GM23338 (cell line): Measurements from ENCODE around the gene ICAM2. TPM values are rescaled to one million over a fixed set of nuclear protein-coding genes. Genes with fewer than 3 reads are reported as not detected.

Experiments
- ATAC-seq: fragments of 200-7000 bp; cut with Tn5 transposase; 3 replicates; pipeline ENCODE4 v1.9.1; 2020
- DNase-seq: peaks from one replicate; pipeline ENCODE4 v3.0.0-alpha.2; 2015; ENCODE audit warnings: low spot score
- H2AFZ ChIP-seq: fragments of 200-600 bp; sonication (generic); 2 replicates; pipeline ENCODE4 v1.8.0; 2016; ENCODE audit warnings: antibody characterized with exemption, mild to moderate bottlenecking, moderate library complexity
- H3F3A ChIP-seq: fragments of 200-600 bp; sonication (generic); replicated peaks from 2 replicates; pipeline ENCODE4 v1.8.0; 2017; ENCODE audit warnings: antibody characterized with exemption, mixed run types, low read depth
- H3K27ac ChIP-seq: fragments of 200-600 bp; sonication (generic); 2 replicates; pipeline ENCODE4 v1.6.1; 2016; ENCODE audit warnings: low read depth
- H3K27me3 ChIP-seq: fragments of 200-600 bp; sonication (generic); 2 replicates; pipeline ENCODE4 v1.8.0; 2016; ENCODE audit warnings: mild to moderate bottlenecking, mixed run types, moderate library complexity; ENCODE audit not compliant: insufficient read depth
- H3K36me3 ChIP-seq: fragments of 200-600 bp; sonication (generic); 2 replicates; pipeline ENCODE4 v1.8.0; 2016; ENCODE audit warnings: mild to moderate bottlenecking; ENCODE audit not compliant: insufficient read depth
- H3K4me1 ChIP-seq: fragments of 200-600 bp; sonication (generic); 2 replicates; pipeline ENCODE4 v1.8.0; 2016; ENCODE audit warnings: mild to moderate bottlenecking, moderate library complexity; ENCODE audit not compliant: insufficient read depth
- H3K4me2 ChIP-seq: fragments of 200-600 bp; sonication (generic); 2 replicates; pipeline ENCODE4 v1.7.1; 2017; ENCODE audit warnings: mixed run types
- H3K4me3 ChIP-seq: fragments of 200-600 bp; sonication (generic); 2 replicates; pipeline ENCODE4 v1.6.1; 2016; ENCODE audit warnings: mixed run types
- H3K79me2 ChIP-seq: fragments of 200-600 bp; sonication (generic); replicated peaks from 2 replicates; pipeline ENCODE4 v1.8.0; 2017; ENCODE audit warnings: mild to moderate bottlenecking; ENCODE audit not compliant: insufficient read depth
- H3K9me2 ChIP-seq: fragments of 200-600 bp; sonication (generic); 2 replicates; pipeline ENCODE4 v1.8.0; 2017; ENCODE audit not compliant: insufficient read depth
- H4K20me1 ChIP-seq: fragments of 200-600 bp; sonication (generic); replicated peaks from 2 replicates; pipeline ENCODE4 v1.8.0; 2017; ENCODE audit warnings: mild to moderate bottlenecking; ENCODE audit not compliant: insufficient read depth
- H3K27ac Mint-ChIP-seq: 2 replicates; pipeline ENCODE4 v1.8.0; 2020; ENCODE audit warnings: inconsistent platforms, mild to moderate bottlenecking, moderate library complexity, mixed read lengths
- H3K27me3 Mint-ChIP-seq: 3 replicates; pipeline ENCODE4 v1.8.0; 2022; ENCODE audit warnings: low read depth, mild to moderate bottlenecking, moderate library complexity, mixed read lengths, inconsistent platforms; ENCODE audit not compliant: insufficient read depth, poor library complexity
- H3K36me3 Mint-ChIP-seq: 3 replicates; pipeline ENCODE4 v1.8.0; 2021; ENCODE audit warnings: low read depth, mild to moderate bottlenecking, inconsistent platforms, moderate library complexity, mixed read lengths
- H3K4me1 Mint-ChIP-seq: 3 replicates; pipeline ENCODE4 v1.8.0; 2020; ENCODE audit warnings: mild to moderate bottlenecking, inconsistent platforms, mixed read lengths
- H3K4me3 Mint-ChIP-seq: 3 replicates; pipeline ENCODE4 v1.8.0; 2021; ENCODE audit warnings: moderate library complexity, mild to moderate bottlenecking, inconsistent platforms, mixed read lengths
- H3K9me3 Mint-ChIP-seq: 3 replicates; pipeline ENCODE4 v1.8.0; 2020; ENCODE audit warnings: moderate library complexity, mild to moderate bottlenecking, inconsistent platforms, mixed read lengths
- CREB1 ChIP-seq: fragments of 250-450 bp; sonication (Bioruptor Pico); IDR thresholded peaks from 2 replicates; pipeline ENCODE4 v1.5.0; 2020; ENCODE audit warnings: low read depth, mild to moderate bottlenecking, moderate library complexity
- CTCF ChIP-seq, 2 experiments: fragments of 200-600 bp in 1 of 2; sonication (generic) in 1 of 2; conservative IDR thresholded peaks; 2 replicates each; pipeline versions ENCODE4 v1.5.1 to v1.6.1; 2016 to 2017; ENCODE audit warnings: antibody characterized with exemption in 2 of 2, low read depth in 2 of 2, mild to moderate bottlenecking in 2 of 2, moderate library complexity in 1 of 2
- ETS1 ChIP-seq: IDR thresholded peaks from 2 replicates; pipeline ENCODE4 v1.6.1; 2016; ENCODE audit warnings: antibody characterized with exemption
- EZH2 ChIP-seq: fragments of 200-600 bp; sonication (generic); IDR thresholded peaks from one replicate; pipeline ENCODE4 v1.8.0; 2017; ENCODE audit warnings: antibody characterized with exemption, mild to moderate bottlenecking, low read depth; ENCODE audit not compliant: unreplicated experiment
- EZH2phosphoT487 ChIP-seq: fragments of 200-600 bp; sonication (generic); IDR thresholded peaks from one replicate; pipeline ENCODE4 v1.8.1; 2018; ENCODE audit warnings: antibody characterized with exemption; ENCODE audit not compliant: unreplicated experiment
- JUNB ChIP-seq: IDR thresholded peaks from one replicate; pipeline ENCODE4 v1.6.1; 2016; ENCODE audit warnings: antibody characterized with exemption; ENCODE audit not compliant: unreplicated experiment
- NANOG ChIP-seq: IDR thresholded peaks from 2 replicates; pipeline ENCODE4 v1.6.1; 2016; ENCODE audit warnings: antibody characterized with exemption, borderline replicate concordance
- POLR2AphosphoS5 ChIP-seq: IDR thresholded peaks from 2 replicates; pipeline ENCODE4 v1.6.1; 2016; ENCODE audit warnings: antibody characterized with exemption, low read depth
- REST ChIP-seq: IDR thresholded peaks from one replicate; pipeline ENCODE4 v1.6.1; 2018; ENCODE audit warnings: antibody characterized with exemption; ENCODE audit not compliant: unreplicated experiment
- STAT1 ChIP-seq: IDR thresholded peaks from one replicate; pipeline ENCODE4 v1.6.1; 2016; ENCODE audit warnings: antibody characterized with exemption; ENCODE audit not compliant: unreplicated experiment
- ZNF114 ChIP-seq: fragments of 250-450 bp; sonication (Bioruptor Pico); IDR thresholded peaks from 2 replicates; pipeline ENCODE4 v1.5.0; 2020; ENCODE audit warnings: mild to moderate bottlenecking, moderate library complexity
- ZNF331 ChIP-seq: fragments of 250-450 bp; sonication (Bioruptor Pico); IDR thresholded peaks from 2 replicates; pipeline ENCODE4 v1.5.0; 2020; ENCODE audit warnings: low read depth, mild to moderate bottlenecking, moderate library complexity
- ZNF462 ChIP-seq: fragments of 250-450 bp; sonication (Bioruptor Pico); IDR thresholded peaks from 2 replicates; pipeline ENCODE4 v1.5.0; 2020; ENCODE audit warnings: mild to moderate bottlenecking, moderate library complexity
- polyA plus RNA-seq: library from polyadenylated mRNA; unstranded; fragments of >200 nt; fragmentation: Nextera tagmentation; extraction: Ambion mirVana; gene quantifications from 2 replicates; pipeline ENCODE4 v1.2.1, GENCODE V29; 2016
- total RNA-seq: library from RNA; depleted of rRNA; stranded (reverse); fragments of >200 nt; shearing (Covaris generic); gene quantifications from 2 replicates; pipeline ENCODE4 v1.2.3, GENCODE V29; 2014

The ICAM2 gene
- total and polyA plus RNA-seq, 2 experiments from 2014 or later, result 0.31 to 0.86 TPM

GRCh38 chr17:64008830-64009229 lies 11.6 kb downstream of the ICAM2 start:
- Histone ChIP-seq H3F3A (no peaks in the 10 kb centered on the region), H3K4me2 (no peak overlapping the region), H3K27me3 (no peaks in the 10 kb centered on the region), H4K20me1 (no peaks in the 10 kb centered on the region), H2AFZ (no peak overlapping the region), H3K4me3 (no peak overlapping the region), H3K9me2 (no peaks in the 10 kb centered on the region), H3K36me3 (no peaks in the 10 kb centered on the region), H3K27ac (no peak overlapping the region), H3K4me1 (no peaks in the 10 kb centered on the region), H3K79me2 (no peaks in the 10 kb centered on the region)
- Mint-ChIP-seq H3K27ac (no peak overlapping the region), H3K4me1 (peaks cover 16% of the 10 kb centered on the region), H3K36me3 (no peaks in the 10 kb centered on the region), H3K9me3 (no peaks in the 10 kb centered on the region), H3K27me3 (peaks cover 2% of the 10 kb centered on the region), H3K4me3 (no peak overlapping the region)
- ATAC-seq, result no peak
- TF ChIP-seq ZNF331 (no peak), NANOG (no peak), ETS1 (no peak), ZNF114 (CRISPR knock-in tag) (no peak), CTCF (conservative IDR thresholded peaks at IDR 0.05; ENCODE audit: low read depth in 2 of 2) (no peak), REST (no peak), EZH2 (no peak), JUNB (no peak), ZNF462 (CRISPR knock-in tag) (no peak), POLR2AphosphoS5 (no peak), STAT1 (no peak), CREB1 (no peak), EZH2phosphoT487 (no peak)
- no peak for DNase-seq
